ENCODE data around the gene DENND1A.

Gene DENND1A

GRCh38 chr9:123454361-123454760, 475.6 kb downstream of the DENND1A start:
- no peak for TF ChIP-seq CTCF (IDR thresholded peaks at IDR 0.05; ENCODE audit: insufficient read depth, low read depth, low read length, missing control alignments)
- no peak for DNase-seq (ENCODE audit: low read depth)
- H3K4me3 ChIP-seq (ENCODE audit: low read length) = no peak overlapping the region

- no peak for DNase-seq (ENCODE audit: low read depth)
- TF ChIP-seq CTCF (IDR thresholded peaks at IDR 0.05; ENCODE audit: insufficient read depth, low read depth, low read length, missing control alignments) = no peak
- no peak overlapping the region for H3K4me3 ChIP-seq (ENCODE audit: low read length)
These were observed 476.1 kb downstream of the DENND1A start for GRCh38 chr9:123453831-123454321.

- no peak for TF ChIP-seq CTCF (IDR thresholded peaks at IDR 0.05; ENCODE audit: insufficient read depth, low read depth, low read length, missing control alignments)
- H3K4me3 ChIP-seq (ENCODE audit: low read length) = no peak overlapping the region
- no peak for DNase-seq (ENCODE audit: low read depth)
These were observed 476.8 kb downstream of the DENND1A start for GRCh38 chr9:123453076-123453667.

GRCh38 chr9:123450996-123451395, 478.9 kb downstream of the DENND1A start:
- DNase-seq (ENCODE audit: low read depth) = no peak
- TF ChIP-seq CTCF (IDR thresholded peaks at IDR 0.05; ENCODE audit: insufficient read depth, low read depth, low read length, missing control alignments) = no peak
- H3K4me3 ChIP-seq (ENCODE audit: low read length) = no peak overlapping the region

- TF ChIP-seq CTCF (IDR thresholded peaks at IDR 0.05; ENCODE audit: insufficient read depth, low read depth, low read length, missing control alignments) = no peak
These were observed 479.7 kb downstream of the DENND1A start for GRCh38 chr9:123450098-123450770.

GRCh38 chr9:123447934-123448646, 481.8 kb downstream of the DENND1A start:
- DNase-seq (ENCODE audit: low read depth) = no peak
- TF ChIP-seq CTCF (IDR thresholded peaks at IDR 0.05; ENCODE audit: insufficient read depth, low read depth, low read length, missing control alignments) = no peak

More at GRCh38 chr9:123450098-123450770, 479.7 kb downstream of the DENND1A start:
- H3K4me3 ChIP-seq (ENCODE audit: low read length) = no peak overlapping the region
- DNase-seq (ENCODE audit: low read depth) = no peak

More at GRCh38 chr9:123447934-123448646, 481.8 kb downstream of the DENND1A start:
- H3K4me3 ChIP-seq (ENCODE audit: low read length) = no peak overlapping the region
